ENCODE results near the gene DPM1.

GRCh38 chr20:50921803-50922501 is 36.4 kb downstream of the DPM1 start:
- peak; percentile 64; the same call in 1 of the 2 replicates for TF ChIP-seq POLR2AphosphoS5 (IDR thresholded peaks at IDR 0.05; ENCODE audit: low read depth, low read length)
- no peak for TF ChIP-seq YY1 (IDR thresholded peaks at IDR 0.05; ENCODE audit: low read depth, low read length)
- no peak for TF ChIP-seq EP300 (IDR thresholded peaks at IDR 0.05; ENCODE audit: borderline replicate concordance in 1 of 2, low read depth in 2 of 2, low read length in 2 of 2)
- no peak for TF ChIP-seq CTCF (IDR thresholded peaks at IDR 0.05; ENCODE audit: control extremely low read depth in 1 of 3, insufficient read depth in 1 of 3, low read depth in 1 of 3, low read length in 3 of 3)
